Measurements from ENCODE around the gene FAM120B.

The FAM120B gene

DNA sequence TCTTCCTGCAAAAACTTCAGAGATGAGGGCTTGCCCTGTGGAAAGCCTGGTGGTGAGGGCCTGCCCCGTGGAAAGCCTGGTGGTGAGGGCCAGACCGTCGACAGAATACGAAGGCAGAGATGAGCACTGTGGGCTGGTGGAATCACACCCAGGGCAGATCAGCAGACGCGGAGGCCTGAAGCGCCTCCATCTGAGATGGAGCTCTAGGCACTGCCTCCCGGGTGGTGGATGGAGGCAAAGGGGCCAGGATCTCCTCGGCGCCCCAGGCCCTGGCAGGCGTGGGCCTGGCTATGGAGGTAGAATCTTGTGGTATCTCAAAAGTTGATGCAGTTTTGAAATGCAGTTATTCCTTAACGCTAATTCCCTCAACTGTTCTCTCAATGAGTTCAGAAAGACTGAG, 141.8 kb downstream of the FAM120B start:
- TF ChIP-seq, protein P1, sequence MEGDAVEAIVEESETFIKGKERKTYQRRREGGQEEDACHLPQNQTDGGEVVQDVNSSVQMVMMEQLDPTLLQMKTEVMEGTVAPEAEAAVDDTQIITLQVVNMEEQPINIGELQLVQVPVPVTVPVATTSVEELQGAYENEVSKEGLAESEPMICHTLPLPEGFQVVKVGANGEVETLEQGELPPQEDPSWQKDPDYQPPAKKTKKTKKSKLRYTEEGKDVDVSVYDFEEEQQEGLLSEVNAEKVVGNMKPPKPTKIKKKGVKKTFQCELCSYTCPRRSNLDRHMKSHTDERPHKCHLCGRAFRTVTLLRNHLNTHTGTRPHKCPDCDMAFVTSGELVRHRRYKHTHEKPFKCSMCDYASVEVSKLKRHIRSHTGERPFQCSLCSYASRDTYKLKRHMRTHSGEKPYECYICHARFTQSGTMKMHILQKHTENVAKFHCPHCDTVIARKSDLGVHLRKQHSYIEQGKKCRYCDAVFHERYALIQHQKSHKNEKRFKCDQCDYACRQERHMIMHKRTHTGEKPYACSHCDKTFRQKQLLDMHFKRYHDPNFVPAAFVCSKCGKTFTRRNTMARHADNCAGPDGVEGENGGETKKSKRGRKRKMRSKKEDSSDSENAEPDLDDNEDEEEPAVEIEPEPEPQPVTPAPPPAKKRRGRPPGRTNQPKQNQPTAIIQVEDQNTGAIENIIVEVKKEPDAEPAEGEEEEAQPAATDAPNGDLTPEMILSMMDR (IDR thresholded peaks at IDR 0.05) = no peak

DNA sequence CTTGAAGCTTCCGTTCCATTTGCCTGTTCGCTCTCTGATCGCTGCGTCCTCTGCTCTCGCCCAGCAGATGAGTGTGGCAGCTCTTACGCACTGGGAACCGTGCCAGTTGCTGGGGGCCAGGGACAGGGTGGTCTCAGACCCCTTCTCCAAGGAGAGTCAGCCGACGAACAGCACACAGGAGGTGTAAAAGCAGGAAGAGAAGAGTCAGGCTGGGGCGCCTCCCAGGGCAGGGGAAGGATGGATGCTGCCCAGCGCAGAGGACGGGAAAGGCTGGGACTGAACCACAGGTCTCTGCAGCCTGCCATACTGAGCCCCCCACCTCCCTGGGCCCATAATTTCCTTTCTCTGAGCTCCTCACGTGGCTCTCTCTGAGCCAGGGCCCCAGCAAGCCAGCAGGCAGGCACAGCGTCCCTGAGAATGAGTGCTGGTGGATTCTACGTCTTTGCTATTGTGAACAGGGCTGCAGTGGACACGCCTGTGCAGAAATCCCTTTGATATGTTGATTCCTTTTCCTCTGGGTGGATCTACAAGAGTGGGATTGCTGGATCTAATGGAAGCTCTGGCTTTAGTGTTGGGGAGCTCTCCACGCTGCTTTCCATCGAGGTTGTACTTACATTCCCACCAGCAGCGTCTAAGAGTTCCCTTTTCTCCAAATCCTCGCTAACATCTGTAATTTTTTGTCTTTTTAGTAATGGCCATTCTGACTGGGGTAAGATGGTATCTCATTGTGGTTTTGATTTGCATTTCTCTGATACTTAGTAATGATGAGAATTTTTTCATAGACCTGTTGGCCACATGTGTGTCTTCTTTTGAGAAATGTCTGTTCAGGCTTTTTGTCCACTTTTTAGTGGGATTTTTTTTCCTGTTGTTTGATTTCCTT, 142.4 kb downstream of the FAM120B start:
- TF ChIP-seq, protein P1 (IDR thresholded peaks at IDR 0.05) = no peak

DNA sequence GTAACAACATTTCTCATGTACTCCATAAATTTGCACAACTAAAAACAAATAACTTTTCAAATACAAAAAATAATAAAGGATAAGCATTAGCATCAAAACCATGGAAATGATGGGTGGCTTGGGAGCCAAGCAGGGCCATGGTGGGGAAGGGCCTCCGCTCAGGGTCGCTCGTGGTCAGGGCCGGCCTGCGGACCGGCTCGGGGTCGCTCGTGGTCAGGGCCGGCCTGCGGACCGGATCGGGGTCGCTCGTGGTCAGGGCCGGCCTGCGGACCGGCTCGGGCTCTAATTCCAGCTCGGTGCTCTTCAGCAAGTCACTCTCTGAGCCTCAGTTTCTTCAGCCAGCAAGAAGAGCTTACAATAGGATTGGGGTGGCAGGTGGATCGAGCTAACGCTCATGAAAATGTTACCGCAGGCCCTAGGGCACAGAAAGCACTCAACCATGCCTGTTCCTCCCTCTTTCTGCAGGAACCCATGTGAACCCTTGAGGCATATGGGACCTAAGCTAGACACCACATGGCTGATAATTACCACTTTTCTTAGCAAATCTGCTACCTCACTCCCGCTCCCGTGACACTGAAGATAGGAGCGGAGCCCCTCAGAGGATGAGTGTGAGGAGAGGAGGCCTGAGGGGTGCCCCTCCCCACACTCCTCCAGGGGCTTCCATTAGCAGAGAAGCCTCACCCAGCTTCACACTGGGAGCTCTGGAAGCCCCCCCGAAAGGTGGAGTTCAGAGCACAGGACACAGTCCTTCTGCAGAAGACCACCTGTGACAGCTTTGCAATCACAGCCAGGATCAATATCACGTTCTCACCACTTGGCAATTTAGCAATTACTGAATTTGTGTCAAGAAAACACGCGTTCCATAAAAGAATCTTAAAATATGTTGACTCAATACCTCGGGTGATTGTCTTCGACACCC, 143.5 kb downstream of the FAM120B start:
- TF ChIP-seq, protein P1 (IDR thresholded peaks at IDR 0.05) = no peak

DNA sequence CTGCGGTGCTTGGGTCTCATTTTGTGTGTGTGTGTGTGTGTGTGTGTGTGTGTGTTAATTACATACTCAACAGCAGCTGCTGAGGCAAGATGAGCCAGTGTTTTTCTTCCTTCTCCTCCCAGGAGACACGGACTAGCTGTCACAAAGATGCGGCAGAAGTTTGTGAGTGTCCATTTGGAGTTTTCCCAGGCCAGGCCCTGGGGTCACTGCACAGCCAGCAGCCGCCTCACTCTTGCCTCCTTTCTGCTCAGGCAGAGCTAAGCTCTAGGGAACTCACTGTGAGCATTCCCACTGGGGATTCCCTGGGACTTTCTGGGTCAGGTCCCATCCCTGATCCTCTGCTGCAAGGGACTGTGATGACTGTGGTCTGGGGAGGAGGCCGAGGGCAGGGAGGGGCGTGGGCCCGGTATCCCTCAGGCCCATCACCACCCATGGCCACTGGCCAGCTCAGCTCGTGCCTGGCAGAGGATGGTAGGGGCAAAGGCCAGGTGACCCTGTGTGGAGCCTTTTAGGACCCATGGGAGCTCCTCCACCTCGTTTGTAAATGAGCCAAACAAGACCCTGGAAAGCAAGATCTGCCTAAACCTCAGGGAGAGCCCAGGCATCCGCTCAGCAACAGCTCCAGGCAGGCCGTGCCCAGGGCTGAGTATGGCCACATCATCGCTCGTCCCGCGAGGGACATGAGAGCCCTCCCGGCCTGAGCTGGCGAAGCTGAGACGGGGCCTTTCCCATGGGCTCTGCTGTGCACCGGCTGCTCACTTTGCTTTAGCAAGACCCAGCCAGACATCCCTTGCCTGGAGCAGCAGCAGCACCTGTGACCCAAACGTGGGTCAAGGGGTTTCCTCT, 144.6 kb downstream of the FAM120B start:
- TF ChIP-seq, protein P1 (IDR thresholded peaks at IDR 0.05) = no peak

DNA sequence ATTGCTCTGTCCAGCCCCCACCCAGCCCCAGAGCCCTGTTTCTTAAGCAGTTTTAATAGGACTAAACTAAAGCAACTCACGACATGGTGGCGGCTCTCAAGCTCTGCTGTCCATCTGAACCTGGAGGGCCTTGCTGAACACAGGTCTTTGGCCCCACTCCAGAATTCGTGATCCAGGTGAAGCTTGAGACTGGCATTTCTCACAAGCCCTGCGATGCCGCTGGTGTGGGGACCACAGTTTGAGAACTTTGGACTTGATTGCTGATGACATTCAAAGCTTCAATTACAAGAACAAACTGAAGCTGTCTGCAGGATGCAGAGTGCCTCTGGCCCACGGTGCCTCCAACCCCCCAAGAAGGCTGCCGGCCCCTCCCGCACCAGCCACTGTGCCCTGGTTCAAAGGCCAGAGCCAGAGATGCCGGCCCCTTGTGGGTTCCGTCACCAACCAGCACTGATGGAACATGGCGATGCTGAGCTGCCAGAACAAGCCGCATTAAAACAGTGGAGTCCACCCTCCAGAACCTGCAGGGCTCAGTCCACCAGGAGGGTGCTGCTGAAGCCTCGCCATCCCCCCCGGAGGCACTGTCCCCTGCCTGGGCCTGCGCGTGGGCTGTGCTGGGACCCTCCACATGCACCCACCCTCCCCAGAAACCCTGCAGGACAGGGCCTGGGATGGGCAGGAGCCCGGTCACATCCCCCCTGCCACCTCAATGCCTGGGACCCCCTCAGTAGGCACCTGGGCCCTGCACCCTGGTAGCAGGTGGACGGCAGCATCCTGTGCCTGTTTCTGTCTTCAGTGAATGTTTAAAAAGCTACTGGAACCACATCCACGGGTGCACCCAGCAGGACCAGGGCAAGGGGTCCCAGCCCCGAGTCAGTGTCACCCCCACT, 145.4 kb downstream of the FAM120B start:
- TF ChIP-seq, protein P1 (IDR thresholded peaks at IDR 0.05) = no peak

DNA sequence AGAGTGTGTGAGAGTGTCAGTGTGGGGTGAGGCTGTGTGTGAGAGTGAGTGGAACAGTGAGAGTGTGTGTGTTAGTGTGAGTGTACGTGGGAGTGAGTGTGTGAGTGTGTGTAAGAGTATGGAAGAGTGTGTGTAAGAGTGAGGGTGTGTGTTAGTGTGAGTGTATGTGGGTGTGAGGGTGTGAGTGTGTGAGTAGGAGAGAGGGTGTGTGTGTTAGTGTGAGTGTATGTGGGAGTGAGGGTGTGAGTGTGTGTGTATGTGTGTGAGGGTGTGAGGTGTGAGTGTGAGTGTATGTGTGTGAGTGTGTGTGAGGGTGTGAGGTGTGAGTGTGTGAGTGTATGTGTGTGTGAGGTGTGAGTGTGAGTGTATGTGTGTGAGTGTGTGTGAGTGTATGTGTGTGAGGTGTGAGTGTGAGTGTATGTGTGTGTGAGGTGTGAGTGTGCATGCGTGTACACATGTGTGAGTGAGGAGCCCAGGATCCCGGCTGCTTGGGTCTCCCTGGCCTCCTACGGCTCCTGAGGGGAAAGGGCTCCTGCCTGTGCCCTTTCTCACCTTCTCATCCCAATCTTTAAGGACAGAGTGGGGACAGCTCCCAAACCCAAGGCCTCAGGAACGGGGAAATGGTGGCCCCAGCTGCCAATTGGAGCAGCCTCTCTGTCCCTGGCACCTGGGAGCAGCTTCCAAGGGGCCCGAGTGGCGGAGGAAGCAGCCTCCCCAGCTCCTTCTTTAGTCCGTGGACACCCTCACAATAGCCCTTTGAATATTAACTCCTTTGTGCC, 146.4 kb downstream of the FAM120B start:
- TF ChIP-seq, protein P1 (IDR thresholded peaks at IDR 0.05) = no peak
